HG02884 (cell line): Measurements from ENCODE around the gene KRTAP5-11.
"Not testable (repeated sequence)": the region's sequence is repeated elsewhere in the genome, so short reads cannot be mapped to it uniquely, and the experiment has no call there.

Experiments used
- ATAC-seq: cut with Tn5 transposase; IDR thresholded peaks from one replicate; pipeline ENCODE4 v1.9.1; 2021; ENCODE audit warnings: mild to moderate bottlenecking, moderate library complexity; ENCODE audit not compliant: unreplicated experiment

KRTAP5-11 gene

DNA sequence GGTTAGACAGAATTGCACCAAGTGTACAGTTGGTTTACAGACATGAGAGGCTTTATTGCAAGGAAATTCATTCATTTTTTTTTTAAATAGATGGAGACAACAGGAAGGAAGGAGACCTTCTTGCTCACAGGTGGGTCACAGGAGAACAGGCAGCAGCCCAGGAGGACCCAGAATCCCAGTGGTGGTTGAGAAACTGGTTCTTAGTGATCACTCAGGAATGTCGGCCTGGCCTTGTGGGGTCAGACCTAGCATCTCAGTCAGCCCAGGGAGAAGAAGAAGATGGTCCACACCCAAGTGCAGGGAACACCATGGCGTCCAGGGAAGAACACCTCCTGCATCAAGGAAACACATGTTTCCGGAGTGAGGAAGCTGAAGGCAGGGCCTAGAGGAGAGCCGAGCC is 849 bp downstream of the KRTAP5-11 start:
- no peak for ATAC-seq

DNA sequence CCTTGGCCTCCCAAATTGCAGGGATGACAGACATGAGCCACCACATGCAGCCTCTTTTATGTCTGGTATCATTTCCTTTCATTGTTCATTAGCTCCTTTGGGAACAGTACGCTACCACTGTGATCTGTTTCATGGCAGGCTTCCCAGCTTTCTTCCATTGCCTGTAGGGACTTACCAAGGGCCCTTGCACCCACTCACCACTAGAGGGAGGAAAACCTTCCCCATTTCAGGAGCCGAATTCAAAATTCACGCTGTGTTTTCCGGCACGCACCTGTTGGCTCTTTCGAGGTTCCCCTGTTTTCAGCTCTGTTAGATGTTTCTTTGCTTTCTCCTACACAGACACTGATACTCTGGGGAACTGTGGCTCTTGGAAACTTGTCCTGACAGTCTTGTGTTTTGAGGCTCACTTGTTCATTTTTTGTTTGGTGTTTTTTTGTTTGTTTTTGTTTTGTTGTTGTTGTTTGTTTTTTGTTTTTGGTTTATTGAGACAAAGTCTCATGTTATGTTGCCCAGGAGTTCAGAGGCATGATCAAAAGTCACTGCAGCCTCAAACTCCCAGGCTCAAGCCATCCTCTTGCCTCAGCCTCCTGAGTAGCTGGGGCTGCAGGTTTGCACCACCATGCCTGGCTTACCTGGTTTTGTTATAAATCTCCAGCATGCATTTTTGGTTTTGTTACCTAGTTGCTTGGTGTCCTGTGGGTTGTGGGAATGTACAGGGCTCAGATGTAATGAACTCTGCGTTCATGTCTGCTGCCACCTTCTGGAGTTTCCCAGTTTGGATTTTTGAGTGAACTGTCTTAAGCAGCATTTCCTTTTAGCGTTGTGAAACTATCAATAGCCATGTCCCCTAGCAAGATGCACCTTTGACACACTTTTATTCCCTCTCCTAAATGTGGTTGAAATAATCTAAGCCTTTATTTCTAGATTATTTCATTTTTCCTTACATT is 2.3 kb downstream of the KRTAP5-11 start:
- ATAC-seq, result no peak

DNA sequence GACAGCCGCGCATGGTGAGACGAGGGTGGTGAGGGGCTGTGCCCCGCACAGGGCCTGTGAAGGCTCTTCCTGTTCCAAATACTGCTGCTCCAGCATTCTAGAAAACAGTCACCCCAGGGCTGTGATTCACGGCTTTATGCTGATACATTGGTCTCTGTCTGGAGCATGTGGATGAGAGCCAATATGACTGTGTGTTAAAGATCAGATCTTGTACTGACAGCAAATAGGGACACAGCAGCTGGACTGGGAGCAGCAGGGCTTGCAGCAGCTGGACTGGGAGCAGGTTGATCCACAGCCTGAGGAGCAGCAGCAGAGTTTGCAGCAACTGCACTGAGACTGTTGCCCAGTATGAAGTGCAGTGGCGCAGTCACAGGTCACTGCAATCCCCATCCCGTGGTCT is 3.2 kb downstream of the KRTAP5-11 start:
- not testable (repeated sequence) for ATAC-seq

DNA sequence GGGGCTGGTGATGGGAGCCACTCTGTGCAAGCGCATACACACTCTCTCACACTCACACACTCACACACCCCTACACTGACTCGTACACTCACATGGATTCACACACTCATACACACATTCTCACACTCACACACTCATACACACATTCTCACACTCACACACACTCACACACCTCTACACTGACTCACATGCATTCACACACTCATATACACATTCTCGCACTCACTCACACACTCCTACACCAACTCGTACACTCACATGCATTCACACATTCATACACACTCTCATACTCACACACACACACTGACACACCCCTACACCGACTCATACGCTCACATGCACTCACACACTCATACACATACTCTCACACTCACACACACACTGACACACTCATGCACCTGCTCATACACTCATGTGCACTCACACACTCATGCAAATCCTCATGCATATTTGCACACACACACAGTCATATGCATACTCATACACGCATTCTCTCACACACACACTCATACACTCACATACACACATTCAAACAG is 5.1 kb downstream of the KRTAP5-11 start:
- no peak for ATAC-seq

DNA sequence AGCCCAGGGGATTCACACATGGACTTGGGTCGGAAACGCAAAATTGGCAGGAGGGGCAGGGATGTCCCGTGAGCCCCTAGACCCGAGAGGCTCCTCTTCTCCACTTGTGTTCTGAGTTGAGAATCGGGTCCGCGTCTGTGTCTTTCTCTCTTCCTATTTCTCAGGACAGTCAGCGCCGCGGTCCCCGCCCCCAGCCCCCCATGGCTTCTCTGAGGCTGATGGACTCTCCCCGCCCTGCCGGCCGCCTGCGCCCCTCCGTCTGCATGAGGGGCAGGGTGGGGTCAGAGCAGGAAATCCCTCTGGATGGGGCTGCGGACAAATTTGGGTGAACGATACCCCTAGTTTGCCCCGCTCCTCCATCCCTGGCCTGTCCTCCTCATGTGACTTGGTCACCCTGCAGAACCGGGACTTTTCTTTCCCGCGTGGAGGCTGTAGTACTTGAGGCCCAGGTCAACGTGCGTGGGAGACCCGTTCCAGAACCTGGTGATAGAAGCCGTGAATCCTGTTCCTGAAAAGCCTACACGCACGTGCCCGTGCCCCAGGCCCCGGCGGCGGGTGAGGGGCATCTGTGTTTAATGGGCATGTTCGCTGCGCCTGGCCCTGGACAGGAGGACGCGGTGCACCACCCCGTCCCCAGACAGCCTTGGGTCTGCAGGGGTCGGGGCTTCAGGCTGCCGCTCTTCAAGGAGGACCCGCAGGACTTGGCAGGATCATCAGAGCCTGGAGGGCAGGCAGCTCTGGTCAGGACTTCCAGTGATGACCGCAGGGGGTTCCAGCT is 5.8 kb downstream of the KRTAP5-11 start:
- not testable (repeated sequence) for ATAC-seq

DNA sequence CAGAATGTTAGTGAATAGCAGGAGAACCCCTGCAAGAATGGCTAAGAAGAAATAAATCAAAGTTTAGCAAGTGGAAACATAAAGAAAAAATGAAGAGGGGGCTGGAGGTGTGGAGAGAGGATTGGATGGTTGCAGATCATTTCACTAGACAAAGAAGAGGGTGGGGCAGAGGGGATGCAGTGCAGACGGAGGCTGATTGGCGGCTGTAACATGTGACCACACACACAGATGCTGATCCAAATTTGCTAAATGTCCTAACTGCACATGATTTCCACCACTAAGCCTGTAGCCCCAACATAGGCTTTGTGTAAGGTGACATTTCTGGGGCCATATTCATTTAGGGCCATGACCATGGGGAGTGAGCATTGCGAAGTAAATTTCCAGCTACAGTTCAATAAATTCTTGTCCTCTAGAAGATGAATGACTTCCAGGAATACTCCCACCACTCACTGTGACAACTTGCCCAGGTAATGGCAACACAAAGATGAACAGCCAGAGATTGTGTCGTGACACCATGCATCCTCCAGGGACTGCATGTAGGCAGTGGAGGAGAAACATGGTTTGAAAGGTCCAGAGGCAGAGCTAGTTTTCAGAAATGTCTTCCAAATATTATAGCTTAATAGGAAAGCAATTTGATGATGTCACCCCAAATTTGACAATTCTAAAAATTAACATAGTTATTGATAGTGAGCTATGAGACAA is 6.8 kb downstream of the KRTAP5-11 start:
- no peak for ATAC-seq

DNA sequence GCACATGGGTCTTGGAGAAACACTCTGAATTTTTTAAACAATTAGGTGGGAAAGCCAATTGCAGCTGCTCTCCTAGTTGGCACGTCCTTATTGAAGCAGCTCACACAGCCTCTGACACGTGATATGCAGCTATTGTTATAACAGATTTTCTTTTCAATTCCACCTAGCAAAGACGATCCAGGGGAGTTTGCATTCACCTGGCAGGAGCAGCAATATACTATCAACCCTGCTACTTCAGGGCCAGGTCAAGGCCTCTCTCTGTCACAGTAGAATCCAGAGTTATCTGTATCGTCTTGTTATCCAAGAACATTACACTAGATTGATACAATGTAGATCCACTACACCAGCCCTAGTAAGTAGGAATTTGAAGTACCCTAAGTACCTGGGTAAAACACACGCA is 8.3 kb downstream of the KRTAP5-11 start:
- ATAC-seq, result no peak

DNA sequence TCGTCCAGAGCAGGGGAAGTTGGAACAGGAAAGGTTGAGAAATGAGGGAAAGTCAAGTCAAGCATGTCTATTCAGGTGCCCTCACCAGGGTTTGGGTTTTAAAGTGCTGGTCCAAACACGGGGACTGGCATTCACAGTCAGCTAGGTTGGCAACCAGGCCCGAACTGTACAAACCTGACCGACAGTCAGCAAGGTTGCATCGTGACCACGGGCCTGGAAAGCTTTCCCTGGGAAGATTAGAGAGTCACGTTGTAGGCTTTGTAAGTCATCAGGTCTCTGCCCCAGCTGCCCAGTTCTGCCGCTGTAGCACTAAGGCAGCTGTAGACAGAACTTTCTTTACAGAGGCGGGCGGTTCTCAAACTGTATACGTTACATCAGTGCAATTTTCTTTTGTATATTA is 9.9 kb downstream of the KRTAP5-11 start:
- ATAC-seq, result no peak

DNA sequence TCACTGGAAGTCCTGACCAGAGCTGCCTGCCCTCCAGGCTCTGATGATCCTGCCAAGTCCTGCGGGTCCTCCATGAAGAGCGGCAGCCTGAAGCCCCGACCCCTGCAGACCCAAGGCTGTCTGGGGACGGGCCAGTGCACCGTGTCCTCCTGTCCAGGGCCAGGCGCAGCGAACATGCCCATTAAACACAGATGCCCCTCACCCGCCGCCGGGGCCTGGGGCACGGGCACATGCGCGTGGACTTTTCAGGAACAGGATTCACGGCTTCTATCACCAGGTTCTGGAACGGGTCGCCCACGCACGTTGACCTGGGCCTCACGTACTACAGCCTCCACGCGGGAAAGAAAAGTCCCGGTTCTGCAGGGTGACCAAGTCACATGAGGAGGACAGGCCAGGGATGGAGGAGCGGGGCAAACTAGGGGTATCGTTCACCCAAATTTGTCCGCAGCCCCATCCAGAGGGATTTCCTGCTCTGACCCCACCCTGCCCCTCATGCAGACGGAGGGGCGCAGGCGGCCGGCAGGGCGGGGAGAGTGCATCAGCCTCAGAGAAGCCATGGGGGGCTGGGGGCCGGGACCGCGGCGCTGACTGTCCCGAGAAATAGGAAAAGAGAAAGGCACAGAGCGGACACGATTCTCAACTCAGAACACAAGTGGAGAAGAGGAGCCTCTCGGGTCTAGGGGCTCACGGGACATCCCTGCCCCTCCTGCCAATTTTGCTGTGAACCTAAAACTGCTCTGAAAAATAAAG is 11.4 kb downstream of the KRTAP5-11 start:
- not testable (repeated sequence) for ATAC-seq

DNA sequence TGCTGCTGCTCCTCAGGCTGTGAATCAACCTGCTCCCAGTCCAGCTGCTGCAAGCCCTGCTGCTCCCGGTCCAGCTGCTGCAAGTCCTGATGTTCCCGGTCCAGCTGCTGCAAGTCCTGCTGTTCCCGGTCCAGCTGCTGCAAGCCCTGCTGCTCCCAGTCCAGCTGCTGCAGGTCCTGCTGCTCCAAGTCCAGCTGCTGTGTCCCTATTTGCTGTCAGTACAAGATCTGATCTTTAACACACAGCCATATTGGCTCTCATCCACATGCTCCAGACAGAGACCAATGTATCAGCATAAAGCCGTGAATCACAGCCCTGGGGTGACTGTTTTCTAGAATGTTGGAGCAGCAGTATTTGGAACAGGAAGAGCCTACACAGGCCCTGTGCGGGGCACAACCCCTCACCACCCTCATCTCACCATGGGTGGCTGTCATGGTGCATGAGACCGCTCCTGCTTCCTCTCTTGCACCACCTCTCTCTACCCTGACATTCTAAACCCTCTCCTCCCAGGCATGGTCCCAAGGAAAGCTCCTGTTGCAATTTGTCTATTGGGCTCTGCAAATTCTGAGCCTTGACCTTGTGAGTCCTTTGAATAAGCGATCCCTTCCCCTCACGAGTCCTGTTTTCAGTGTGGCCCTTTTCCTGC is 13.8 kb downstream of the KRTAP5-11 start:
- ATAC-seq, result no peak

DNA sequence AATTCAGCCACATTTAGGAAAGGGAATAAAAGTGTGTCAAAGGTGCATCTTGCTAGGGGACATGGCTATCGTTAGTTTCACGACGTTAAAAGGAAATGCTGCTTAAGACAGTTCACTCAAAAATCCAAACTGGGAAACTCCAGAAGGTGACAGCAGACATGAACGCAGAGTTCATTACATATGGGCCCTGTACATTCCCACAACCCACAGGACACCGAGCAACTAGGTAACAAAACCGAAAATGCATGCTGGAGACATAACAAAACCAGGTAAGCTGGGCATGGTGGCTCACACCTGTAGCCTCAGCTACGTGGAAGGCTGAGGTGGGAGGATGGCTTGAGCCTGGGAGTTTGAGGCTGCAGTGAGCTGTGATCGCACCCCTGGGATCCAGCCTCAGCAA is 15.0 kb downstream of the KRTAP5-11 start:
- ATAC-seq, result not testable (repeated sequence)

DNA sequence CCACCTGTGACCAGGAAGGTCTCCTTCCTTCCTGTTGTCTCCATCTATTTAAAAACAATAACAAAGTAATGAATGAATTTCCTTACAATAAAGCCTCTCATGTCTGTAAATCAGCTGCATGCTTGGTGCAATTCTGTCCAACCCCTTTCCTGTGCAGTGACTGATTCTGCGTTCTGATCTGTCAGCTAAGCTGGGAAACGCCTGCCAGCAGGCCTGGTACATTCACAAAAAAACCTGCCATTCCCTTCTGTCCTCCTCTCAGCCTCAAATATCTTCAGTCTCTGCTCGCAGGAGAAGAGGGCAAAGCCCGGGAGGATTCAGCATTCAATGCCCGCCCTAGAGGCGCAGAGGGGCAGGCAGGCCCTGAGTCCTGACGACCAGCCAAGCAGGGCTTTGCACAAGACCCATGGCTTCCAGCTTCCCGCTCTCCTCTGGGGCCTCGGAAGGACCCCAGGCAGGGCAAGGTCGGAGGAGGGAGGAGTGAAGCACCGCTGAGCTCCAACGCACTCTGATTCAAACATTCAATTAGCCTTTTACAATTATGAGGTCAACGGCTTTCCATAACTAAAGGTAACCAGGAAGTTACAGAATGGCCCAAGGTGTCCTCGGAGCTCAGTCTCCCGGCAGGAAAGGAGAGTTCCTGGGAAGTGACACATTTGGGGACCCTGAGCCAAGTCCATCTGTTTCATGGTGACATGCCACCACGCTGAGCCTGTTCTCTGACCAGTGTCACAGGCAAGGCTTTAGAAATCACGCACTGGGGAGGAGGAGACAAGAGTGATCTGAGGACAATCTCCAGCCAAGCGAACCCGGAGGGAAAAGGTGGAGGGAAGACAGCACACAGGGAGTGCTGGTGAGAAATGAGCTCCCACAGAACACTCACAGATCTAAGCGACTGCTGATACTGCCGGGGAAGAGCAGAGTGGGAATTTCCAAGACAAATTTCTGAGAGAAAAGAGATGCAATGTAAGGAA is 15.8 kb downstream of the KRTAP5-11 start:
- ATAC-seq, result not testable (repeated sequence)

DNA sequence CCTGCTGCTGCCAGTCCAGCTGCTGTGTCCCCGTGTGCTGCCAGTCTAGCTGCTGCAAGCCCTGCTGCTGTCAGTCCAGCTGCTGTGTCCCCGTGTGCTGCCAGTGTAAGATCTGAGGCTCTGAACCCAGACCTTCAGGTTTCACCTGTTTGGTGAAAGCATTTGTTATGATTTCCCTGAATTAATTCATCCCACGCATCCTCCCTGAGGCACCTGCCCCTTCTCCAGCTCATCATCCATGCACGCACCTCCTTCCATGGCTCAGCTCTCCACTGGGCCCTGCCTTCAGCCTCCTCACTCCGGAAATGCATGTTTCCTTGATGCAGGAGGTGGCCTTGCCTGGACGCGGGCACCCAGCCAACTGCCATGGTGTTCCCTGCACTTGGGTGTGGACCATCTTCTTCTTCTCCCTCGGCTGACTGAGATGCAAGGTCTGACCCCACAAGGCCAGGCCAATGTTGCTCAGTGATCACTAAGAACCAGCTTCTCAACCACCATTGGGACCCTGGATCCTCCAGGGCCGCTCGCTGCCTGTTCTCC is 16.5 kb downstream of the KRTAP5-11 start:
- ATAC-seq, result no peak

DNA sequence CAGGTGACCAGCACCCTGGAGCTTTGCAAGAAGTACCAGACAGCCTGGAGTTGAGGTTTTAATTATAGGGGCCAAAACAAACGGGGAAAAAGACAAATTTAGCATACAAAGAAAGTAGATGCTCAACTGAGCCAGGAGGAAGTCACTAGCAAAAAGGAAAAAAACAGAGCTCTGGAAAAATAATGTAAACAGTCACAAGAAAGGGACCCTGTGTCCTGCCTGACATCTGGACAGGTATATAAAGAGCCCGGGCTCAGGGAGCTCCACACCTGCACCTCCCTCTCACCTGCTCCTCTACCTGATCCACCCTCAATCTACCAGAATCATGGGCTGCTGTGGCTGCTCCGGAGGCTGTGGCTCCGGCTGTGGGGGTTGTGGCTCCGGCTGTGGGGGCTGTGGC is 17.4 kb downstream of the KRTAP5-11 start, which contains the start of gene KRTAP5-10:
TSS of gene KRTAP5-10 (plus strand) at position 301 of the 400 bp plus-strand sequence. CDS start at position 326, 25 bp downstream.
- ATAC-seq, result no peak

DNA sequence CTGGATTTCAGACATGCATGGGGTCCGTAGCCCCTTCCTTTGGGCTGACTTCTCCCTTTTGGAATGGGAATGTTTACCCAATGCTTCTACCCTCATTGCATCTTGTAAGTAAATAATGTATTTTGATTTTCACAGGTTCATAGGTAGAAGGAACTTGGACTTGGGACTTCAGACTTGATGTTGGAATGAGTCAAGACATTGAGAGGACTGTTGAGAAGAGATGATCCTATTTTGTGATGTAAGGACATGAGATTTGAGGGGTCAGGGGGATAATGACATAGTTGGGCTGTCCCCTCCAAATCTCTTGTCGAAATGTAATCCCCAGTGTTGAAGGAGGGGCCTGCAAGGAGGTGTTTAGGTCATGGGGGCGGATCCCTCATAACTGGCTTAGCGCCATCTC is 18.2 kb downstream of the KRTAP5-11 start:
- no peak for ATAC-seq

DNA sequence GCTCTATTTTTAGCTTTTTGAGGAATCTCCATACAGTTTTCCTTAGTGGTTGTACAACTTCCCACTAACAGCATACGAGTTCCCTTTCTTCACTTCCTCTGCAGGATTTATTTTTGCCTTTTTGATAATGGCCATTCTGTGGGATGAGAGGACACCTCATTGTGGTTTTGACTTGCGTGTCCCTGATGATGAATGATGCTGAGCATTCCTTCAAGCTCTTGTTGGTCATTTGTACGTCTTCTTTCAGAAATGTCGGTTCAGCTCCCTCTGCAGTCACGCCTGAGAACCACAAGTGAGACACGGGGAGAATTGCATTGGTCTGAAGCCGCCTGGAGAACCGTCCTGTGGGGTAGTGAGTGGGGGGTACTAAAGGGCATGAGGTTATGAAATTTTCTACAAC is 19.3 kb downstream of the KRTAP5-11 start:
- ATAC-seq, result no peak

DNA sequence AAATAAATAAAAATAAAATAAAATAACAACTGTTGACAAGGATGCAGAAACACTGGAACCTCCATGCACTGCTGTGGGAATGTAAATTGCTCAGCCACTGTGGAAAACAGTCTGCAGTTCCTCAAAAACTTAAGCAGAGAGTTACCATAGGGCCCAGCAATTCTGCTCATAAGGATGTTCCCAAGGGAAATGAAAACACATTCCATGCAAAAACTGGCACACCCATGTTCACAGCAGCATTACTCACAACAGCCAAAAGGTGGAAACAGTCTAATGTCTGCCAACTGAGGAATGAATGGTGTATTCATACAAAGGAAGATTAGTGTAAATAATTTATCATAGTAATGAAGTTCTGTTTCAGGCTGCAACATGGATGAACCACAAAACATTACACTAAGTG is 20.6 kb downstream of the KRTAP5-11 start:
- no peak for ATAC-seq

DNA sequence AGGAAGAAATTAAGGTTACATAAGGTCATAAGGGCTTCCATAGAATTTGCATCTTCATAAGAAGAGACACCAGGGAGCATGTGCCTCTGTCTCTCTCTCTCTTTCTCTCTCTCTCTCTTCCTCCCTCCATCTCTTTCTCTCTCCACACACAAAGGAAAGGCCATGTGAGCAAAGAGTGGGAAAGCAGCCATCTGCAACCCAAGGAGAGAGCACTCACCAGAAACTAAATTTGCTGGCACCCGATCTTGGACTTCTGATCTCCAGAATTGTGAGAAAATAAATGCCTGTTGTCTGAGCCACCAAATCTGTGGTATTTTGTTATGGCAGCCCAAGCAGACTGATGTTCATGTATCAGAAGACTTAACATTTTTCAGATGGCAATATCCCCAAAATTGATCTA is 23.7 kb downstream of the KRTAP5-11 start:
- ATAC-seq, result no peak
